ENCODE results near the gene RABL2B. TPM values are rescaled to one million over a fixed set of nuclear protein-coding genes. Genes with fewer than 3 reads are reported as not detected.

RABL2B gene
- total RNA-seq, 2 donors from 2014 or later: 35.4 to 35.5 TPM

DNA sequence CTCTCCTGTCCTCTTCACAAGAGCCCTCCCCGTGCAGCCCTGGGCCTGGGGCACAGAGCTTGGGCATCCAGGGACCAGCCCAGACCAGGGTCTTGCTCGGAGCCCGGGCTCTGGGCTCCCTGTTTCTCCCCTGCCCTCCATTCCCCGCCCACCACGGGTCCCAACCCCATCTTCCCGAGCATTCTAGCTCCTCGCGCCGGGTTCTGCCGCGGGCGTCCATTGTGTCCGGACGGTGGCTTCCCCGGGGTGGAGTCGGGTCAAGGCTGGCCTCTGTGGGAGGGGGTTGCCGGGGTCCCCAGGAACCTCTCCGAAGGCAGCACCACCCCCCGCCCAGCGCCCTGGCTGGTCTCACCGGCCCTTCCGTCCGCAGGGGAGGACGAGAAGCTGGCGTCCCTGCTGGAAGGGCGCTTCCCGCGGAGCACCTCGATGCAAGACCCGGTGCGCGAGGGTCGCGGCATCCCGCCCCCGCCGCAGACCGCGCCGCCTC is 63.6 kb downstream of the RABL2B start:
- no peak overlapping the region for H3K9ac ChIP-seq (ENCODE audit: extremely low read depth, low read length, poor library complexity, severe bottlenecking)
- no peak overlapping the region for H3K27ac Mint-ChIP-seq
- H3K9me3 ChIP-seq (ENCODE audit: control insufficient read depth, low read length): no peaks in the 10 kb centered on the region
- H3K36me3 ChIP-seq (ENCODE audit: control insufficient read depth, insufficient read depth, low read length): peaks cover 3% of the 10 kb centered on the region
- H3K4me3 Mint-ChIP-seq: peak overlapping the region; percentile 22
- H3K27ac ChIP-seq (ENCODE audit: low read depth, low read length): no peak overlapping the region
- no peaks in the 10 kb centered on the region for H3K4me1 ChIP-seq (ENCODE audit: control insufficient read depth, insufficient read depth, low read length)
- H3K4me3 ChIP-seq (ENCODE audit: low read length): no peak overlapping the region
- H3K27me3 Mint-ChIP-seq (ENCODE audit: insufficient read depth): peaks cover 72% of the 10 kb centered on the region
- peaks cover 20% of the 10 kb centered on the region for H3K36me3 Mint-ChIP-seq (ENCODE audit: low read depth)
- no peaks in the 10 kb centered on the region for H3K9me3 Mint-ChIP-seq
- DNase-seq: no peak
- no peaks in the 10 kb centered on the region for H3K4me1 Mint-ChIP-seq
- H3K27me3 ChIP-seq (ENCODE audit: control insufficient read depth, insufficient read depth, low read length, poor library complexity, severe bottlenecking): peaks cover 54% of the 10 kb centered on the region
- WGBS, 2 experiments (ENCODE audit: insufficient coverage in 1 of 2, insufficient read length in 1 of 2): 22 to 43% methylated on average over 13 to 40 of the region's 40 CpGs
- TF ChIP-seq, protein P1, sequence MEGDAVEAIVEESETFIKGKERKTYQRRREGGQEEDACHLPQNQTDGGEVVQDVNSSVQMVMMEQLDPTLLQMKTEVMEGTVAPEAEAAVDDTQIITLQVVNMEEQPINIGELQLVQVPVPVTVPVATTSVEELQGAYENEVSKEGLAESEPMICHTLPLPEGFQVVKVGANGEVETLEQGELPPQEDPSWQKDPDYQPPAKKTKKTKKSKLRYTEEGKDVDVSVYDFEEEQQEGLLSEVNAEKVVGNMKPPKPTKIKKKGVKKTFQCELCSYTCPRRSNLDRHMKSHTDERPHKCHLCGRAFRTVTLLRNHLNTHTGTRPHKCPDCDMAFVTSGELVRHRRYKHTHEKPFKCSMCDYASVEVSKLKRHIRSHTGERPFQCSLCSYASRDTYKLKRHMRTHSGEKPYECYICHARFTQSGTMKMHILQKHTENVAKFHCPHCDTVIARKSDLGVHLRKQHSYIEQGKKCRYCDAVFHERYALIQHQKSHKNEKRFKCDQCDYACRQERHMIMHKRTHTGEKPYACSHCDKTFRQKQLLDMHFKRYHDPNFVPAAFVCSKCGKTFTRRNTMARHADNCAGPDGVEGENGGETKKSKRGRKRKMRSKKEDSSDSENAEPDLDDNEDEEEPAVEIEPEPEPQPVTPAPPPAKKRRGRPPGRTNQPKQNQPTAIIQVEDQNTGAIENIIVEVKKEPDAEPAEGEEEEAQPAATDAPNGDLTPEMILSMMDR (conservative IDR thresholded peaks at IDR 0.05): no peak

DNA sequence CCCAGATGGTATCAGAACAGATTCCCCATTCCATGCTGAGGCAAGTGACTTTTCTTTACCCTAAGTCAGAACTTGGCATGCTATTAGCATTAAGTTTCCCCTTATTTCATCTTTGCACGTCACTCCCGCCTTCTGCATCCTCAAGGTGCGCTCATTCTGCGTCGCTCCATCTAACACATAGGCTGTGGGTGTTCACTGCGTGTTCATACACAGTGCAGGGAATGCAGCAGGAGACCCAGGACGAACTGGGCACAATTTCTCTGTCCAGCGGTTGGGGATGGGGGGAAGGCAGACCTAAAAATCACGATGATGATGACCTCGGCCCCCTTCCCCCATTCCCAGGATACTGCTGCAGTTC is 65.1 kb downstream of the RABL2B start:
- TF ChIP-seq, protein P1 (conservative IDR thresholded peaks at IDR 0.05): no peak
- Mint-ChIP-seq H3K27ac (no peak overlapping the region), H3K4me3 (no peak overlapping the region), H3K9me3 (no peaks in the 10 kb centered on the region), H3K27me3 (ENCODE audit: insufficient read depth) (peaks cover 66% of the 10 kb centered on the region), H3K4me1 (no peaks in the 10 kb centered on the region), H3K36me3 (ENCODE audit: low read depth) (peaks cover 20% of the 10 kb centered on the region)
- Histone ChIP-seq H3K4me3 (ENCODE audit: low read length) (no peak overlapping the region), H3K36me3 (ENCODE audit: control insufficient read depth, insufficient read depth, low read length) (peaks cover 3% of the 10 kb centered on the region), H3K27me3 (ENCODE audit: control insufficient read depth, insufficient read depth, low read length, poor library complexity, severe bottlenecking) (peaks cover 54% of the 10 kb centered on the region), H3K27ac (ENCODE audit: low read depth, low read length) (no peak overlapping the region), H3K9ac (ENCODE audit: extremely low read depth, low read length, poor library complexity, severe bottlenecking) (no peak overlapping the region), H3K9me3 (ENCODE audit: control insufficient read depth, low read length) (no peaks in the 10 kb centered on the region), H3K4me1 (ENCODE audit: control insufficient read depth, insufficient read depth, low read length) (no peaks in the 10 kb centered on the region)
- DNase-seq: no peak
- 93 to 95% methylated on average over 7 to 10 of the region's 10 CpGs for WGBS, 2 experiments (ENCODE audit: insufficient coverage in 1 of 2, insufficient read length in 1 of 2)

DNA sequence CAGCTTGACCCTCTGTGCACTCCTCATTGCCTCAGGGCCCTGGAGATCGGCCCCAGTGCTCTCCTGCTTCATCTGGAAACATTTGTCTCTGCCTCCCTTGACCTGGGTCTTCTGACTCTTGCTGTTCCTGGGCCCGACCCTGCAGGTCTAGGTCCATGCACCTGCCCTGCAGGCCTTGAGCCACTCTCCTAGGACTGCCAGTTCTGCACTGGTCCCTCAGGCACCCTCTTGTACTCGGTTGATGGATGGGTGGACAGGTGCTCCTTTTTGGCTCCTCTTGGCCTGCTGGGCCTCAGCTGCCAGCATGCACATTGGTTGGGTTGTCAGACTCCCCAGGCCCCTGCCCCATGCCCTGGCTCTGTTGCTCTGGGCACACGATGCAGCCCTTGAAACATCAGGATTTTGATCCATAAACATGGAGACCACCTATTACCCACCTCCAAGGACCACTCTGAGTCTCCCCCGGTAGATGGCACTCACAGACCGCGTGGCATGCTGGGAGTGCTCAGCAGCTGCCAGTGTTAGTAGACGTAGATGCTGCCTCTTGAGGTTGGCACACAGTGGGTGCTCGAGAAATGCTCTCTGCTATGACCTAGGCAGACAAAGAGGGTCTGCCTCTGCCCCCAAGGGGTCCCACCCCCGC is 65.6 kb downstream of the RABL2B start:
- DNase-seq: no peak
- H3K36me3 Mint-ChIP-seq (ENCODE audit: low read depth): peaks cover 18% of the 10 kb centered on the region
- no peak overlapping the region for H3K4me3 Mint-ChIP-seq
- Histone ChIP-seq H3K4me3 (ENCODE audit: low read length) (no peak overlapping the region), H3K36me3 (ENCODE audit: control insufficient read depth, insufficient read depth, low read length) (peaks cover 3% of the 10 kb centered on the region), H3K9me3 (ENCODE audit: control insufficient read depth, low read length) (no peaks in the 10 kb centered on the region), H3K4me1 (ENCODE audit: control insufficient read depth, insufficient read depth, low read length) (no peaks in the 10 kb centered on the region), H3K27ac (ENCODE audit: low read depth, low read length) (no peak overlapping the region), H3K27me3 (ENCODE audit: control insufficient read depth, insufficient read depth, low read length, poor library complexity, severe bottlenecking) (peaks cover 54% of the 10 kb centered on the region), H3K9ac (ENCODE audit: extremely low read depth, low read length, poor library complexity, severe bottlenecking) (no peak overlapping the region)
- TF ChIP-seq, protein P1 (conservative IDR thresholded peaks at IDR 0.05): peak; percentile 18
- WGBS, 2 experiments (ENCODE audit: insufficient coverage in 1 of 2, insufficient read length in 1 of 2): 85 to 88% methylated on average over 9 to 10 of the region's 10 CpGs
- no peaks in the 10 kb centered on the region for H3K9me3 Mint-ChIP-seq
- H3K27ac Mint-ChIP-seq: no peak overlapping the region
- no peaks in the 10 kb centered on the region for H3K4me1 Mint-ChIP-seq
- H3K27me3 Mint-ChIP-seq (ENCODE audit: insufficient read depth): peaks cover 61% of the 10 kb centered on the region

Other genes starting within 250 kb of the RABL2B start
- gene KLHDC7B, start 237.7 kb downstream of the RABL2B start, total RNA-seq: not detected
- gene SYCE3, start 220.7 kb downstream of the RABL2B start, total RNA-seq: under 1 TPM; 0.70 to 0.91 TPM
- gene CPT1B, start 205.2 kb downstream of the RABL2B start, total RNA-seq: 100 to 1,000 TPM in 1 of 2 donors, 10 to 100 TPM in 1; 83.5 to 105 TPM
- 100 to 1,000 TPM; 108 TPM for gene CHKB, start 200.8 kb downstream of the RABL2B start, total RNA-seq
- 1 to 10 TPM; 1.2 to 1.4 TPM for gene MAPK8IP2, start 182.8 kb downstream of the RABL2B start, total RNA-seq
- gene ARSA, start 155.5 kb downstream of the RABL2B start, total RNA-seq: 10 to 100 TPM; 28.6 to 30.6 TPM
- gene SHANK3, start 110.8 kb downstream of the RABL2B start, total RNA-seq: 10 to 100 TPM in 1 of 2 donors, 1 to 10 TPM in 1; 9.4 to 11.1 TPM
- gene ACR, start 45.4 kb downstream of the RABL2B start, total RNA-seq: under 1 TPM in 1 of 2 donors, not detected in 1; 0.18 TPM

All from endodermal cell (in vitro differentiated cells).